ENCODE measurements around the gene CASP12. TPM values are rescaled to one million over a fixed set of nuclear protein-coding genes. Genes with fewer than 3 reads are reported as not detected.

CASP12 gene
- total and polyA plus RNA-seq, 2 of the 4 experiments (the other 2 are of a cell fraction), result 0.07 TPM; not detected in 1

GRCh38 chr11:104866815-104867214, 31.4 kb downstream of the CASP12 start:
- Histone ChIP-seq H2AK5ac (ENCODE audit: low read depth, low read length) (no peak overlapping the region), H3K79me1 (ENCODE audit: low read depth in 1 of 2, low read length in 2 of 2) (no peaks in the 10 kb centered on the region), H3K9ac (ENCODE audit: low read depth, low read length) (no peak overlapping the region), H3K14ac (replicated peaks; ENCODE audit: low read depth, low read length) (no peak overlapping the region), H4K5ac (ENCODE audit: low read depth, low read length) (no peak overlapping the region), H2BK15ac (ENCODE audit: low read depth, low read length) (no peak overlapping the region), H2AK9ac (replicated peaks; ENCODE audit: low read depth, low read length, poor library complexity) (no peak overlapping the region), H3K9me1 (ENCODE audit: insufficient read depth, low read length) (no peaks in the 10 kb centered on the region), H4K91ac (ENCODE audit: insufficient read depth, low read depth, low read length) (no peak overlapping the region), H3K27ac (ENCODE audit: insufficient read depth, low read length) (no peak overlapping the region), H3K9me3 (ENCODE audit: control insufficient read depth, insufficient read depth, low read length) (peaks cover 2% of the 10 kb centered on the region; the same call in 1 of the 2 replicates), H3K18ac (ENCODE audit: low read depth, low read length) (no peak overlapping the region), H3K27me3 (ENCODE audit: control insufficient read depth, insufficient read depth, low read length) (no peaks in the 10 kb centered on the region), H3K4ac (ENCODE audit: low read depth, low read length) (no peak overlapping the region), H3K36me3 (ENCODE audit: control insufficient read depth, insufficient read depth, low read length) (no peaks in the 10 kb centered on the region), H3K4me1 (ENCODE audit: control insufficient read depth, insufficient read depth, low read length) (no peaks in the 10 kb centered on the region), H3K4me3 (ENCODE audit: insufficient read depth, low read depth, low read length) (no peak overlapping the region), H3K4me2 (ENCODE audit: low read depth, low read length) (no peak overlapping the region), H4K20me1 (ENCODE audit: insufficient read depth, low read length) (no peaks in the 10 kb centered on the region), H2AFZ (replicated peaks; ENCODE audit: low read length, poor library complexity) (no peak overlapping the region), H2BK120ac (ENCODE audit: low read depth, low read length) (no peak overlapping the region), H2BK5ac (ENCODE audit: low read depth, low read length, poor library complexity, severe bottlenecking) (no peak overlapping the region), H3K56ac (ENCODE audit: extremely low read depth, insufficient read depth, low read length) (no peak overlapping the region), H3K23ac (ENCODE audit: low read depth, low read length) (no peak overlapping the region), H2BK20ac (ENCODE audit: low read depth, low read length) (no peak overlapping the region), H4K8ac (ENCODE audit: low read depth in 2 of 2, low read length in 2 of 2) (no peak overlapping the region)
- BruUV-seq (replicated peaks), result no TSS peak
- no peak for ATAC-seq (ENCODE audit: low read depth)
- in situ Hi-C loops (cut with MboI; ENCODE audit: low sequenced_read_pairs) (no loop called here), dilution Hi-C loops (cut with HindIII; ENCODE audit: low sequenced_read_pairs, unreplicated experiment) (no loop called here), intact Hi-C loops (cut with micrococcal nuclease) (no loop called here)
- TF ChIP-seq RCOR1 (IDR thresholded peaks at IDR 0.05; ENCODE audit: insufficient replicate concordance, low read length), result no peak
- TF ChIP-seq CHD1 (IDR thresholded peaks at IDR 0.05; ENCODE audit: low read depth, low read length), result no peak
- TF ChIP-seq, protein P1, sequence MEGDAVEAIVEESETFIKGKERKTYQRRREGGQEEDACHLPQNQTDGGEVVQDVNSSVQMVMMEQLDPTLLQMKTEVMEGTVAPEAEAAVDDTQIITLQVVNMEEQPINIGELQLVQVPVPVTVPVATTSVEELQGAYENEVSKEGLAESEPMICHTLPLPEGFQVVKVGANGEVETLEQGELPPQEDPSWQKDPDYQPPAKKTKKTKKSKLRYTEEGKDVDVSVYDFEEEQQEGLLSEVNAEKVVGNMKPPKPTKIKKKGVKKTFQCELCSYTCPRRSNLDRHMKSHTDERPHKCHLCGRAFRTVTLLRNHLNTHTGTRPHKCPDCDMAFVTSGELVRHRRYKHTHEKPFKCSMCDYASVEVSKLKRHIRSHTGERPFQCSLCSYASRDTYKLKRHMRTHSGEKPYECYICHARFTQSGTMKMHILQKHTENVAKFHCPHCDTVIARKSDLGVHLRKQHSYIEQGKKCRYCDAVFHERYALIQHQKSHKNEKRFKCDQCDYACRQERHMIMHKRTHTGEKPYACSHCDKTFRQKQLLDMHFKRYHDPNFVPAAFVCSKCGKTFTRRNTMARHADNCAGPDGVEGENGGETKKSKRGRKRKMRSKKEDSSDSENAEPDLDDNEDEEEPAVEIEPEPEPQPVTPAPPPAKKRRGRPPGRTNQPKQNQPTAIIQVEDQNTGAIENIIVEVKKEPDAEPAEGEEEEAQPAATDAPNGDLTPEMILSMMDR (conservative IDR thresholded peaks at IDR 0.05; ENCODE audit: low read depth, low read length), result no peak
- no peak for TF ChIP-seq RAD21 (IDR thresholded peaks at IDR 0.05; ENCODE audit: low read length)
- TF ChIP-seq, protein P2, sequence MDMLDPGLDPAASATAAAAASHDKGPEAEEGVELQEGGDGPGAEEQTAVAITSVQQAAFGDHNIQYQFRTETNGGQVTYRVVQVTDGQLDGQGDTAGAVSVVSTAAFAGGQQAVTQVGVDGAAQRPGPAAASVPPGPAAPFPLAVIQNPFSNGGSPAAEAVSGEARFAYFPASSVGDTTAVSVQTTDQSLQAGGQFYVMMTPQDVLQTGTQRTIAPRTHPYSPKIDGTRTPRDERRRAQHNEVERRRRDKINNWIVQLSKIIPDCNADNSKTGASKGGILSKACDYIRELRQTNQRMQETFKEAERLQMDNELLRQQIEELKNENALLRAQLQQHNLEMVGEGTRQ (IDR thresholded peaks at IDR 0.05; ENCODE audit: low read depth, low read length), result no peak
- no peak for TF ChIP-seq RFX5 (IDR thresholded peaks at IDR 0.05; ENCODE audit: low read depth, low read length)
- no peak for TF ChIP-seq NFE2L2 (IDR thresholded peaks at IDR 0.05; ENCODE audit: low read depth, low read length)
- no peak for TF ChIP-seq POLR2A (IDR thresholded peaks at IDR 0.05; ENCODE audit: low read depth, low read length)
- no peak for TF ChIP-seq BHLHE40 (IDR thresholded peaks at IDR 0.05; ENCODE audit: low read depth, low read length)
- no peak for TF ChIP-seq MXI1 (IDR thresholded peaks at IDR 0.05; ENCODE audit: borderline replicate concordance, low read depth, low read length)
- TF ChIP-seq SMC3 (IDR thresholded peaks at IDR 0.05; ENCODE audit: low read depth, low read length), result no peak
- TF ChIP-seq MAFK (IDR thresholded peaks at IDR 0.05; ENCODE audit: low read depth, low read length), result no peak
- no peak for TF ChIP-seq MAZ (IDR thresholded peaks at IDR 0.05; ENCODE audit: borderline replicate concordance, low read depth, low read length)
- TF ChIP-seq FOS (IDR thresholded peaks at IDR 0.05; ENCODE audit: low read depth, low read length), result no peak
- TF ChIP-seq CEBPB (IDR thresholded peaks at IDR 0.05; ENCODE audit: low read depth, low read length), result no peak
- TF ChIP-seq ELK1 (IDR thresholded peaks at IDR 0.05; ENCODE audit: borderline replicate concordance, low read depth, low read length), result no peak
- POLR2A ChIA-PET (ENCODE audit: unreplicated experiment), result no interaction called here
- DNase-seq, result no peak
- no CpG with 5 or more reads among the region's 2 CpGs for WGBS, 2 experiments (ENCODE audit: extremely low coverage in 2 of 2, insufficient read length in 1 of 2)
- CTCF ChIA-PET, result no interaction called here
